Gastroesophageal sphincter (tissue), 3 donors: Measurements from ENCODE around the gene ELOVL4.

Source experiments
- EP300 ChIP-seq: sonication (generic); formaldehyde crosslinking; IDR thresholded peaks from one replicate; pipeline ENCODE4 v1.6.1; 2017; ENCODE audit warnings: antibody characterized with exemption, mild to moderate bottlenecking
- POLR2A ChIP-seq, 2 donors: fragments of 450-650 bp; IDR thresholded peaks; one replicate each; pipeline ENCODE4 v1.6.1; 2017; ENCODE audit warnings: antibody characterized with exemption in 2 of 2, mild to moderate bottlenecking in 2 of 2, moderate library complexity in 1 of 2
- POLR2AphosphoS5 ChIP-seq: sonication (generic); formaldehyde crosslinking; IDR thresholded peaks from one replicate; pipeline ENCODE4 v1.6.1; 2017; ENCODE audit warnings: antibody characterized with exemption
- TF ChIP-seq, protein P1 (sequence below), 4 experiments: fragments of 200-600 bp in 2 of 4; fragments of 450-650 bp in 2 of 4; sonication (generic) in 1 of 4; IDR thresholded peaks; one replicate each; pipeline ENCODE4 v1.5.1; 2017 to 2019; ENCODE audit warnings: antibody characterized with exemption in 4 of 4, mild to moderate bottlenecking in 2 of 4, moderate library complexity in 2 of 4

DNA sequence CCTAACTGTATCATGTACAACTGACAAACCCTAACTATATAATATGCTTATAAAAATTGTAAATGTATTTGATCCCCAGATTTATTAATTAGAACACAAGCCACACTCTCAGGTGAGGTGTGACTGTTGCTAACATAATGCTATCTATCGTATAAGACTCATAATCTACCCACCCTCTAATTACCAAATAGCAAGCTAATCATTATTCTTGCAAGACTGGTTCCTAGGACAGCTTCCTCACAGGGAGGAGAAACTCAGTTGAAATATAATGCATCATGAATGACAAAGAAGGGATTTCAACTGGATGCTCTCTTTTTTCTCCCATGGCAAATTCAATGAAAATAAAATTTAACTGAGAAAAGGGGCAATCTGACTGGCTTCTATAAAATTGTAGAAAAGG, 35.4 kb downstream of the ELOVL4 start:
- TF ChIP-seq, protein P1, sequence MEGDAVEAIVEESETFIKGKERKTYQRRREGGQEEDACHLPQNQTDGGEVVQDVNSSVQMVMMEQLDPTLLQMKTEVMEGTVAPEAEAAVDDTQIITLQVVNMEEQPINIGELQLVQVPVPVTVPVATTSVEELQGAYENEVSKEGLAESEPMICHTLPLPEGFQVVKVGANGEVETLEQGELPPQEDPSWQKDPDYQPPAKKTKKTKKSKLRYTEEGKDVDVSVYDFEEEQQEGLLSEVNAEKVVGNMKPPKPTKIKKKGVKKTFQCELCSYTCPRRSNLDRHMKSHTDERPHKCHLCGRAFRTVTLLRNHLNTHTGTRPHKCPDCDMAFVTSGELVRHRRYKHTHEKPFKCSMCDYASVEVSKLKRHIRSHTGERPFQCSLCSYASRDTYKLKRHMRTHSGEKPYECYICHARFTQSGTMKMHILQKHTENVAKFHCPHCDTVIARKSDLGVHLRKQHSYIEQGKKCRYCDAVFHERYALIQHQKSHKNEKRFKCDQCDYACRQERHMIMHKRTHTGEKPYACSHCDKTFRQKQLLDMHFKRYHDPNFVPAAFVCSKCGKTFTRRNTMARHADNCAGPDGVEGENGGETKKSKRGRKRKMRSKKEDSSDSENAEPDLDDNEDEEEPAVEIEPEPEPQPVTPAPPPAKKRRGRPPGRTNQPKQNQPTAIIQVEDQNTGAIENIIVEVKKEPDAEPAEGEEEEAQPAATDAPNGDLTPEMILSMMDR (IDR thresholded peaks at IDR 0.05), result no peak
- TF ChIP-seq POLR2AphosphoS5 (no peak), POLR2A (IDR thresholded peaks at IDR 0.05) (no peak), EP300 (no peak)
